ENCODE data around the gene SLC11A1.

Gene SLC11A1

GRCh38 chr2:218418717-218419458, 36.8 kb downstream of the SLC11A1 start, which contains the start of gene VIL1:
Gene VIL1, plus strand, starts transcription at chr2:218419123. Its CDS starts 4,656 bp downstream, at chr2:218423779.
- no peak for DNase-seq (ENCODE audit: low read depth)
- TF ChIP-seq, protein P1, sequence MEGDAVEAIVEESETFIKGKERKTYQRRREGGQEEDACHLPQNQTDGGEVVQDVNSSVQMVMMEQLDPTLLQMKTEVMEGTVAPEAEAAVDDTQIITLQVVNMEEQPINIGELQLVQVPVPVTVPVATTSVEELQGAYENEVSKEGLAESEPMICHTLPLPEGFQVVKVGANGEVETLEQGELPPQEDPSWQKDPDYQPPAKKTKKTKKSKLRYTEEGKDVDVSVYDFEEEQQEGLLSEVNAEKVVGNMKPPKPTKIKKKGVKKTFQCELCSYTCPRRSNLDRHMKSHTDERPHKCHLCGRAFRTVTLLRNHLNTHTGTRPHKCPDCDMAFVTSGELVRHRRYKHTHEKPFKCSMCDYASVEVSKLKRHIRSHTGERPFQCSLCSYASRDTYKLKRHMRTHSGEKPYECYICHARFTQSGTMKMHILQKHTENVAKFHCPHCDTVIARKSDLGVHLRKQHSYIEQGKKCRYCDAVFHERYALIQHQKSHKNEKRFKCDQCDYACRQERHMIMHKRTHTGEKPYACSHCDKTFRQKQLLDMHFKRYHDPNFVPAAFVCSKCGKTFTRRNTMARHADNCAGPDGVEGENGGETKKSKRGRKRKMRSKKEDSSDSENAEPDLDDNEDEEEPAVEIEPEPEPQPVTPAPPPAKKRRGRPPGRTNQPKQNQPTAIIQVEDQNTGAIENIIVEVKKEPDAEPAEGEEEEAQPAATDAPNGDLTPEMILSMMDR (conservative IDR thresholded peaks at IDR 0.05; ENCODE audit: low read length): no peak
- H3K4me3 ChIP-seq (ENCODE audit: low read length): no peak within 1 kb of the TSS

- H3K4me3 ChIP-seq (ENCODE audit: low read length): no peak overlapping the region
- TF ChIP-seq, protein P1 (conservative IDR thresholded peaks at IDR 0.05; ENCODE audit: low read length): no peak
- no peak for DNase-seq (ENCODE audit: low read depth)
Observed at GRCh38 chr2:218419630-218420216, 37.6 kb downstream of the SLC11A1 start.

DNA sequence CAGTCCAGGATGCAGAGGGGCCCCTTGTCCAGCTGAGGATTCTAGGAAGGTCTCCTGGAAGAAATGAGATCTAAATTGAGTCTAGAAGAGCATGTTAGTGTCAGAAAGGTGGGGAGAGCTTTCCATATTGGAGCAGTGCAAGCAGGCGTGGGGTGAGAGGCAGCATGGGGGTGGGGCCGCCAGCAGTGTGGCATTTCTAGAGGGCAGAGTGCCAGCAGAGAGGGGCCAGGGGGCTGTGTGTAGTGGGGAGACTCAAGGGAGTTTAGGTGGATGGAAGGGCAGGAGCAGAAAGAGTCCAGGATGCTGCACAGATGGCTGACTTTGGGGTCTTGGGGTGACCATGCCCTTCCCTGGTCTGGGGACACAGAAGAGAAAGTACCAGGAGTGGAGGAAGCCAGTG, 39.0 kb downstream of the SLC11A1 start:
- H3K4me3 ChIP-seq (ENCODE audit: low read length): no peak overlapping the region
- TF ChIP-seq, protein P1 (conservative IDR thresholded peaks at IDR 0.05; ENCODE audit: low read length): no peak
- no peak for DNase-seq (ENCODE audit: low read depth)

GRCh38 chr2:218422403-218423086, 40.5 kb downstream of the SLC11A1 start:
- DNase-seq (ENCODE audit: low read depth): no peak
- TF ChIP-seq, protein P1 (conservative IDR thresholded peaks at IDR 0.05; ENCODE audit: low read length): no peak
- H3K4me3 ChIP-seq (ENCODE audit: low read length): no peak overlapping the region

- DNase-seq (ENCODE audit: low read depth): no peak
- no peak overlapping the region for H3K4me3 ChIP-seq (ENCODE audit: low read length)
- TF ChIP-seq, protein P1 (conservative IDR thresholded peaks at IDR 0.05; ENCODE audit: low read length): no peak
Observed at GRCh38 chr2:218423584-218423983, 41.5 kb downstream of the SLC11A1 start.

DNA sequence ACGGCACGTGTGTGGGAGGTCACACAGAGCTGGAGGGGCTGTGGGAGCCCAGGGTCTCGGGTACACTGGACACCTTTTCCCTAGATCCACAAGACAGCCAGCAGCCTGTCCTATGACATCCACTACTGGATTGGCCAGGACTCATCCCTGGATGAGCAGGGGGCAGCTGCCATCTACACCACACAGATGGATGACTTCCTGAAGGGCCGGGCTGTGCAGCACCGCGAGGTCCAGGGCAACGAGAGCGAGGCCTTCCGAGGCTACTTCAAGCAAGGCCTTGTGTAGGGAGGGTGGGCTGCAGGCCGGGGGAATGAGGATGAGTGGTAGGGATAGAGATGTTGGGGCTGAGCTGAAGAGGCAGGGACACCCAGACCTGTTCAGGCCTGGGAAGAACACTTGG, 43.5 kb downstream of the SLC11A1 start:
- DNase-seq (ENCODE audit: low read depth): no peak
- TF ChIP-seq, protein P1 (conservative IDR thresholded peaks at IDR 0.05; ENCODE audit: low read length): no peak
- H3K4me3 ChIP-seq (ENCODE audit: low read length): no peak overlapping the region

Measured in AG10803 (cell line).